Sigmoid colon (tissue), 4 donors: ENCODE results near the gene CYP3A7.

Experiments used
- EP300 ChIP-seq, 4 donors: sonication (generic); formaldehyde crosslinking; IDR thresholded peaks; one replicate each; pipeline ENCODE4 v1.6.1; 2017; ENCODE audit warnings: antibody characterized with exemption in 4 of 4
- POLR2A ChIP-seq, 2 donors: fragments of 450-650 bp; IDR thresholded peaks; one replicate each; pipeline ENCODE4 v1.6.1; 2016; ENCODE audit warnings: antibody characterized with exemption in 2 of 2, mild to moderate bottlenecking in 2 of 2, moderate library complexity in 2 of 2
- POLR2AphosphoS5 ChIP-seq, 4 donors: sonication (generic); formaldehyde crosslinking; IDR thresholded peaks; one replicate each; pipeline ENCODE4 v1.6.1; 2017; ENCODE audit warnings: antibody characterized with exemption in 4 of 4
- TF ChIP-seq, protein P1 (sequence below), 4 experiments: fragments of 450-650 bp in 3 of 4; fragments of 200-600 bp in 1 of 4; IDR thresholded peaks; one replicate each; pipeline ENCODE4 v1.5.1; 2016 to 2019; ENCODE audit warnings: antibody characterized with exemption in 4 of 4, mild to moderate bottlenecking in 3 of 4, moderate library complexity in 2 of 4

DNA sequence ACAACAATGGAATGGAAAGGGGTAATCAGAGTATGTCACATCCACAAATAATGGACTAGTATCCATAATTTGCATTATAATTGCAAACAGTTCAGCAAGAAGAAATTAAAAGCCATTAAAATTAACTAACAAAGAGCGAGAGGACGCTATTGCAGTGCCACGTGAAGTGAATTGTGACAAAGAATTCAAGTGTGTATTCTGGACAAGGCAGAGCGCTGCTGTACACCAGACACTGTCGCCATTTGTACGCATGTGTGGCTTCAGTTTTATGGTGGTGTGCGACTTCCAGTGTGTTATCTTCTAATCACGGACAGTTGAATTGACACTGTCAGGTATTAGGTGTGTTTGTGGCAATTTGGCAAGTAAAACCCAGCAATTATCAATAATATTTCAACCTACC lies 66.5 kb downstream of the CYP3A7 start:
- TF ChIP-seq POLR2AphosphoS5 (IDR thresholded peaks at IDR 0.05) (no peak), POLR2A (IDR thresholded peaks at IDR 0.05) (no peak), EP300 (IDR thresholded peaks at IDR 0.05) (no peak)
- TF ChIP-seq, protein P1, sequence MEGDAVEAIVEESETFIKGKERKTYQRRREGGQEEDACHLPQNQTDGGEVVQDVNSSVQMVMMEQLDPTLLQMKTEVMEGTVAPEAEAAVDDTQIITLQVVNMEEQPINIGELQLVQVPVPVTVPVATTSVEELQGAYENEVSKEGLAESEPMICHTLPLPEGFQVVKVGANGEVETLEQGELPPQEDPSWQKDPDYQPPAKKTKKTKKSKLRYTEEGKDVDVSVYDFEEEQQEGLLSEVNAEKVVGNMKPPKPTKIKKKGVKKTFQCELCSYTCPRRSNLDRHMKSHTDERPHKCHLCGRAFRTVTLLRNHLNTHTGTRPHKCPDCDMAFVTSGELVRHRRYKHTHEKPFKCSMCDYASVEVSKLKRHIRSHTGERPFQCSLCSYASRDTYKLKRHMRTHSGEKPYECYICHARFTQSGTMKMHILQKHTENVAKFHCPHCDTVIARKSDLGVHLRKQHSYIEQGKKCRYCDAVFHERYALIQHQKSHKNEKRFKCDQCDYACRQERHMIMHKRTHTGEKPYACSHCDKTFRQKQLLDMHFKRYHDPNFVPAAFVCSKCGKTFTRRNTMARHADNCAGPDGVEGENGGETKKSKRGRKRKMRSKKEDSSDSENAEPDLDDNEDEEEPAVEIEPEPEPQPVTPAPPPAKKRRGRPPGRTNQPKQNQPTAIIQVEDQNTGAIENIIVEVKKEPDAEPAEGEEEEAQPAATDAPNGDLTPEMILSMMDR (IDR thresholded peaks at IDR 0.05) = no peak
